GM12874 (cell line): ENCODE results near the gene SERPINE2.

Experiments used
- CTCF ChIP-seq: IDR thresholded peaks from 2 replicates; pipeline ENCODE4 v1.5.1; 2011; ENCODE audit warnings: low read depth, mild to moderate bottlenecking, control low read depth, low read length, moderate library complexity; ENCODE audit not compliant: insufficient read depth

SERPINE2 gene

GRCh38 chr2:224060783-224061482 lies 21.8 kb upstream of the SERPINE2 start:
- TF ChIP-seq CTCF: no peak

GRCh38 chr2:224059178-224059577 lies 20.1 kb upstream of the SERPINE2 start:
- no peak for TF ChIP-seq CTCF

GRCh38 chr2:224058048-224058775 lies 19.1 kb upstream of the SERPINE2 start:
- TF ChIP-seq CTCF: no peak

- no peak for TF ChIP-seq CTCF
These were observed 17.8 kb upstream of the SERPINE2 start for GRCh38 chr2:224056889-224057288.

GRCh38 chr2:224055101-224055500 lies 16.0 kb upstream of the SERPINE2 start:
- TF ChIP-seq CTCF: no peak

- TF ChIP-seq CTCF: no peak
These were observed 7.7 kb upstream of the SERPINE2 start for GRCh38 chr2:224046752-224047151.

- TF ChIP-seq CTCF: no peak
These were observed 3.2 kb upstream of the SERPINE2 start for GRCh38 chr2:224042191-224042696.
